Mesenchymal stem cell (in vitro differentiated cells and primary cell): ENCODE measurements around the gene HPS5.
A peak's percentile ranks its signal among the peaks of the same experiment; 100 is the strongest.
"Not testable (repeated sequence)": the region's sequence is repeated elsewhere in the genome, so short reads cannot be mapped to it uniquely, and the experiment has no call there.

Source experiments
- DNase-seq: peaks from one replicate; pipeline ENCODE4 v3.0.0-alpha.2; 2013
- H2AFZ ChIP-seq: one replicate; pipeline ENCODE4 v1.6.1; 2013; ENCODE audit warnings: low read depth, mild to moderate bottlenecking, control low read depth, inconsistent platforms, low read length, moderate library complexity
- H2AK5ac ChIP-seq: 2 replicates; pipeline ENCODE4 v1.6.1; 2013; ENCODE audit warnings: low read length, moderate library complexity, mild to moderate bottlenecking, inconsistent platforms; ENCODE audit not compliant: severe bottlenecking
- H2BK120ac ChIP-seq: one replicate; pipeline ENCODE4 v1.6.1; 2013; ENCODE audit warnings: low read depth, mild to moderate bottlenecking, inconsistent platforms, low read length, moderate library complexity
- H2BK12ac ChIP-seq, 2 experiments: one replicate each; pipeline ENCODE4 v1.6.1; 2013; ENCODE audit warnings: inconsistent platforms in 2 of 2, low read length in 2 of 2, mild to moderate bottlenecking in 2 of 2, moderate library complexity in 2 of 2, control low read depth in 1 of 2
- H2BK15ac ChIP-seq: one replicate; pipeline ENCODE4 v1.6.1; 2013; ENCODE audit warnings: mild to moderate bottlenecking, low read depth, inconsistent platforms; ENCODE audit not compliant: poor library complexity, severe bottlenecking
- H2BK5ac ChIP-seq: 2 replicates; pipeline ENCODE4 v1.6.1; 2013; ENCODE audit warnings: low read depth, mild to moderate bottlenecking, low read length, control low read depth, inconsistent platforms; ENCODE audit not compliant: poor library complexity, severe bottlenecking
- H3K14ac ChIP-seq, 2 experiments: one replicate each; pipeline ENCODE4 v1.6.1; 2013; ENCODE audit warnings: inconsistent platforms in 2 of 2, low read length in 2 of 2, control low read depth in 1 of 2, mild to moderate bottlenecking in 1 of 2, moderate library complexity in 1 of 2
- H3K18ac ChIP-seq, 2 experiments: one replicate each; pipeline ENCODE4 v1.6.1; 2013; ENCODE audit warnings: inconsistent platforms in 2 of 2, low read length in 2 of 2, control low read depth in 1 of 2, low read depth in 1 of 2, mild to moderate bottlenecking in 1 of 2
- H3K23ac ChIP-seq, 2 experiments: one replicate each; pipeline ENCODE4 v1.6.1; 2013; ENCODE audit warnings: inconsistent platforms in 2 of 2, low read length in 2 of 2, mild to moderate bottlenecking in 2 of 2, moderate library complexity in 2 of 2, control low read depth in 1 of 2
- H3K27ac ChIP-seq: 2 replicates; pipeline ENCODE4 v1.5.1; 2013; ENCODE audit warnings: mild to moderate bottlenecking, moderate library complexity, low read length, control low read depth, inconsistent platforms; ENCODE audit not compliant: poor library complexity, severe bottlenecking
- H3K27me3 ChIP-seq, 2 experiments: 2 replicates each; pipeline versions ENCODE4 v1.6.1 to v1.7.0; 2013; ENCODE audit warnings: low read length in 2 of 2, mild to moderate bottlenecking in 2 of 2, moderate library complexity in 2 of 2, control low read depth in 1 of 2, inconsistent platforms in 1 of 2; ENCODE audit not compliant: control insufficient read depth in 1 of 2, insufficient read depth in 1 of 2
- H3K36me3 ChIP-seq, 2 experiments: 2 replicates each; pipeline versions ENCODE4 v1.6.1 to v1.7.0; 2013; ENCODE audit warnings: low read length in 2 of 2, control low read depth in 1 of 2, inconsistent platforms in 1 of 2, low read depth in 1 of 2, mild to moderate bottlenecking in 1 of 2; ENCODE audit not compliant: insufficient read depth in 2 of 2, control insufficient read depth in 1 of 2
- H3K4ac ChIP-seq, 2 experiments: one replicate each; pipeline ENCODE4 v1.6.1; 2013; ENCODE audit warnings: inconsistent platforms in 2 of 2, low read length in 2 of 2, mild to moderate bottlenecking in 2 of 2, moderate library complexity in 2 of 2, control low read depth in 1 of 2, low read depth in 1 of 2
- H3K4me1 ChIP-seq: 2 replicates; pipeline ENCODE4 v1.6.1; 2013; ENCODE audit warnings: low read depth, low read length, control low read depth; ENCODE audit not compliant: control insufficient read depth, insufficient read depth
- H3K4me2 ChIP-seq: 2 replicates; pipeline ENCODE4 v1.6.1; 2013; ENCODE audit warnings: low read length, mild to moderate bottlenecking, inconsistent platforms; ENCODE audit not compliant: poor library complexity, severe bottlenecking
- H3K4me3 ChIP-seq, 2 experiments: 2 replicates each; pipeline versions ENCODE4 v1.5.1 to v1.7.0; 2013; ENCODE audit warnings: low read length in 2 of 2, mild to moderate bottlenecking in 2 of 2, control low read depth in 1 of 2, low read depth in 1 of 2; ENCODE audit not compliant: insufficient read depth in 1 of 2
- H3K79me1 ChIP-seq: replicated peaks from 2 replicates; pipeline ENCODE4 v1.6.1; 2013; ENCODE audit warnings: mild to moderate bottlenecking, control low read depth, low read length, inconsistent platforms; ENCODE audit not compliant: poor library complexity, severe bottlenecking
- H3K9ac ChIP-seq: 2 replicates; pipeline ENCODE4 v1.7.0; 2013; ENCODE audit warnings: mild to moderate bottlenecking, low read length, moderate library complexity
- H3K9me3 ChIP-seq: 2 replicates; pipeline ENCODE4 v1.7.0; 2013; ENCODE audit warnings: mild to moderate bottlenecking, low read length; ENCODE audit not compliant: control insufficient read depth
- H4K8ac ChIP-seq: one replicate; pipeline ENCODE4 v1.6.1; 2013; ENCODE audit warnings: inconsistent platforms, mild to moderate bottlenecking, low read length, moderate library complexity
- H4K91ac ChIP-seq: one replicate; pipeline ENCODE4 v1.6.1; 2013; ENCODE audit warnings: mild to moderate bottlenecking, low read length, inconsistent platforms
- WGBS: methylation state at CpG from one replicate; pipeline ENCODE4 v1.1.7; 2013; ENCODE audit warnings: mixed read lengths; 5-methylcytosine and 5-hydroxymethylcytosine counted together

The HPS5 gene

GRCh38 chr11:18277565-18278271 is 44.2 kb downstream of the HPS5 start:
- Histone ChIP-seq H4K8ac (no peak overlapping the region), H3K4ac (no peak overlapping the region), H2BK5ac (no peak overlapping the region), H3K79me1 (no peaks in the 10 kb centered on the region), H3K4me2 (no peak overlapping the region), H2BK120ac (no peak overlapping the region), H3K36me3 (peaks cover 13 to 43% of the 10 kb centered on the region in 2 experiments), H2BK12ac (no peak overlapping the region), H3K23ac (no peak overlapping the region), H3K4me3 (no peak overlapping the region), H2AFZ (no peak overlapping the region), H3K4me1 (no peaks in the 10 kb centered on the region), H4K91ac (no peak overlapping the region), H3K18ac (no peak overlapping the region), H3K9ac (no peak overlapping the region), H2AK5ac (no peak overlapping the region), H3K9me3 (no peaks in the 10 kb centered on the region), H3K14ac (no peak overlapping the region), H3K27ac (no peak overlapping the region), H2BK15ac (no peak overlapping the region), H3K27me3 (no peaks in the 10 kb centered on the region)
- DNase-seq = peak; percentile 60
- WGBS = 86% methylated on average over 4 of the region's 5 CpGs

GRCh38 chr11:18271206-18271605 is 50.7 kb downstream of the HPS5 start:
- 87% methylated on average over 4 of the region's 4 CpGs for WGBS
- H3K14ac ChIP-seq = no peak overlapping the region

GRCh38 chr11:18270102-18270501 is 51.8 kb downstream of the HPS5 start:
- Histone ChIP-seq H3K4me2 (no peak overlapping the region), H4K91ac (no peak overlapping the region), H3K4me1 (peaks cover 2% of the 10 kb centered on the region), H3K27me3 (peaks cover 0 to 10% of the 10 kb centered on the region in 2 experiments), H2BK120ac (no peak overlapping the region), H2BK15ac (no peak overlapping the region), H2AFZ (no peak overlapping the region), H3K4ac (no peak overlapping the region), H3K79me1 (no peaks in the 10 kb centered on the region), H2BK12ac (no peak overlapping the region), H2BK5ac (no peak overlapping the region), H3K14ac (no peak overlapping the region), H3K36me3 (no peaks in the 10 kb centered on the region), H4K8ac (no peak overlapping the region), H3K18ac (no peak overlapping the region), H3K9me3 (no peaks in the 10 kb centered on the region), H2AK5ac (no peak overlapping the region), H3K27ac (no peak overlapping the region), H3K9ac (no peak overlapping the region), H3K4me3 (no peak overlapping the region), H3K23ac (no peak overlapping the region)
- DNase-seq = no peak
- 82% methylated on average over 4 of the region's 4 CpGs for WGBS

More at GRCh38 chr11:18271206-18271605, 50.7 kb downstream of the HPS5 start:
- Histone ChIP-seq H3K36me3 (peaks cover 0 to 2% of the 10 kb centered on the region in 2 experiments), H2BK12ac (no peak overlapping the region), H2BK120ac (no peak overlapping the region), H3K4me2 (no peak overlapping the region), H2AFZ (no peak overlapping the region), H2BK5ac (no peak overlapping the region), H2AK5ac (no peak overlapping the region), H3K18ac (no peak overlapping the region), H4K91ac (no peak overlapping the region), H4K8ac (no peak overlapping the region), H3K9me3 (no peaks in the 10 kb centered on the region), H3K4me1 (no peaks in the 10 kb centered on the region), H3K79me1 (no peaks in the 10 kb centered on the region), H3K27me3 (no peaks in the 10 kb centered on the region), H2BK15ac (no peak overlapping the region), H3K4me3 (no peak overlapping the region), H3K4ac (no peak overlapping the region), H3K23ac (no peak overlapping the region), H3K27ac (no peak overlapping the region), H3K9ac (no peak overlapping the region)
- no peak for DNase-seq

- not testable (repeated sequence) for H4K8ac ChIP-seq, H3K14ac ChIP-seq, H3K9me3 ChIP-seq, H2BK15ac ChIP-seq, H3K23ac ChIP-seq, H4K91ac ChIP-seq, H3K4me1 ChIP-seq, DNase-seq, H2BK12ac ChIP-seq, H3K4me2 ChIP-seq, H2AK5ac ChIP-seq, H3K36me3 ChIP-seq, H3K18ac ChIP-seq, H2BK120ac ChIP-seq, H3K9ac ChIP-seq, H2BK5ac ChIP-seq, H3K79me1 ChIP-seq, H3K27ac ChIP-seq, H3K4ac ChIP-seq, H3K4me3 ChIP-seq, H2AFZ ChIP-seq
- no CpG with 5 or more reads among the region's 5 CpGs for WGBS
- H3K27me3 ChIP-seq = peaks cover 0 to 12% of the 10 kb centered on the region in 2 experiments
Measured at GRCh38 chr11:18269252-18269651, 52.7 kb downstream of the HPS5 start.
